Endodermal cell (in vitro differentiated cells): ENCODE results near the gene SUGCT. TPM values are rescaled to one million over a fixed set of nuclear protein-coding genes. Genes with fewer than 3 reads are reported as not detected.

ENCODE experiments used
- DNase-seq: peaks from one replicate; pipeline ENCODE4 v3.0.0-alpha.2; 2017
- H3K27ac ChIP-seq: 2 replicates; pipeline ENCODE4 v1.5.1; 2013; ENCODE audit warnings: mild to moderate bottlenecking, low read depth, low read length, moderate library complexity
- H3K27me3 ChIP-seq: 2 replicates; pipeline ENCODE4 v1.6.1; 2013; ENCODE audit warnings: mild to moderate bottlenecking, low read length, moderate library complexity; ENCODE audit not compliant: insufficient read depth, control insufficient read depth, poor library complexity, severe bottlenecking
- H3K36me3 ChIP-seq: 2 replicates; pipeline ENCODE4 v1.7.0; 2013; ENCODE audit warnings: mild to moderate bottlenecking, low read length, moderate library complexity; ENCODE audit not compliant: control insufficient read depth, insufficient read depth
- H3K4me1 ChIP-seq: one replicate; pipeline ENCODE4 v1.7.0; 2013; ENCODE audit warnings: low read length; ENCODE audit not compliant: control insufficient read depth, insufficient read depth
- H3K4me3 ChIP-seq: 2 replicates; pipeline ENCODE4 v1.5.1; 2013; ENCODE audit warnings: mild to moderate bottlenecking, low read length, moderate library complexity
- H3K9ac ChIP-seq: 2 replicates; pipeline ENCODE4 v1.6.1; 2013; ENCODE audit warnings: mild to moderate bottlenecking, low read length, moderate library complexity; ENCODE audit not compliant: poor library complexity, severe bottlenecking; ENCODE audit errors: extremely low read depth
- H3K9me3 ChIP-seq: 2 replicates; pipeline ENCODE4 v1.6.1; 2013; ENCODE audit warnings: mild to moderate bottlenecking, low read length, moderate library complexity; ENCODE audit not compliant: control insufficient read depth
- H3K27ac Mint-ChIP-seq: 2 replicates; pipeline ENCODE4 v1.8.0; 2020; ENCODE audit warnings: mixed read lengths
- H3K27me3 Mint-ChIP-seq: 2 replicates; pipeline ENCODE4 v1.8.0; 2021; ENCODE audit warnings: mild to moderate bottlenecking, mixed read lengths; ENCODE audit not compliant: insufficient read depth
- H3K36me3 Mint-ChIP-seq: 2 replicates; pipeline ENCODE4 v1.8.0; 2020; ENCODE audit warnings: low read depth, mixed read lengths
- H3K4me1 Mint-ChIP-seq: 2 replicates; pipeline ENCODE4 v1.8.0; 2020; ENCODE audit warnings: mixed read lengths
- H3K4me3 Mint-ChIP-seq: 2 replicates; pipeline ENCODE4 v1.8.0; 2020; ENCODE audit warnings: mild to moderate bottlenecking, moderate library complexity, mixed read lengths
- H3K9me3 Mint-ChIP-seq: 2 replicates; pipeline ENCODE4 v1.8.0; 2020; ENCODE audit warnings: mild to moderate bottlenecking, mixed read lengths
- CTCF ChIP-seq: fragments of 200-600 bp; sonication (generic); conservative IDR thresholded peaks from 2 replicates; pipeline ENCODE4 v1.5.0; 2021; ENCODE audit warnings: antibody characterized with exemption, mild to moderate bottlenecking
- WGBS, 2 experiments: methylation state at CpG; one replicate each; pipeline versions ENCODE4 v1.1.5 to v1.1.7; 2013; ENCODE audit warnings: missing lambda C conversion rate in 2 of 2, mixed read lengths in 1 of 2; ENCODE audit not compliant: insufficient coverage in 1 of 2, insufficient read length in 1 of 2; 5-methylcytosine and 5-hydroxymethylcytosine counted together
- total RNA-seq, 2 donors: library from RNA; stranded (reverse); fragmentation: NEBNext Ultra II Directional in 1 of 2; extraction: Animal tissue kit (Norgen Biotek cat#: 25700) in 1 of 2; gene quantifications; 2 replicates in 1 of 2; 3 replicates in 1 of 2; pipeline ENCODE4 v1.2.1, GENCODE V29; 2021

SUGCT gene
- total RNA-seq, 2 donors from 2014 or later, result 3.6 to 3.9 TPM

GRCh38 chr7:40432046-40432445 is 297.2 kb downstream of the SUGCT start:
- Histone ChIP-seq H3K27me3 (no peaks in the 10 kb centered on the region), H3K4me1 (no peaks in the 10 kb centered on the region), H3K36me3 (no peaks in the 10 kb centered on the region), H3K9me3 (peaks cover 5% of the 10 kb centered on the region), H3K4me3 (no peak overlapping the region), H3K27ac (no peak overlapping the region), H3K9ac (no peak overlapping the region)
- WGBS, 2 experiments, result 80 to 97% methylated on average over 1 to 2 of the region's 2 CpGs
- Mint-ChIP-seq H3K9me3 (peaks cover 10% of the 10 kb centered on the region), H3K27me3 (no peaks in the 10 kb centered on the region), H3K4me1 (no peaks in the 10 kb centered on the region), H3K27ac (no peak overlapping the region), H3K4me3 (no peak overlapping the region), H3K36me3 (no peaks in the 10 kb centered on the region)
- no peak for TF ChIP-seq CTCF
- DNase-seq, result no peak

GRCh38 chr7:40436710-40437109 is 301.9 kb downstream of the SUGCT start:
- peaks cover 18% of the 10 kb centered on the region for H3K9me3 Mint-ChIP-seq
- H3K27me3 Mint-ChIP-seq, result no peaks in the 10 kb centered on the region
- H3K27me3 ChIP-seq, result no peaks in the 10 kb centered on the region
- no peak for TF ChIP-seq CTCF
- H3K27ac Mint-ChIP-seq, result no peak overlapping the region
- H3K9ac ChIP-seq, result no peak overlapping the region
- H3K4me1 ChIP-seq, result no peaks in the 10 kb centered on the region
- no peak for DNase-seq
- no peak overlapping the region for H3K27ac ChIP-seq
- H3K36me3 ChIP-seq, result no peaks in the 10 kb centered on the region
- H3K4me3 ChIP-seq, result no peak overlapping the region
- H3K4me3 Mint-ChIP-seq, result no peak overlapping the region
- 100% methylated on average over 1 of the region's 1 CpG; no CpG with 5 or more reads in 1 of the 2 experiments for WGBS, 2 experiments
- H3K4me1 Mint-ChIP-seq, result no peaks in the 10 kb centered on the region
- peaks cover 2% of the 10 kb centered on the region for H3K36me3 Mint-ChIP-seq
- peaks cover 9% of the 10 kb centered on the region for H3K9me3 ChIP-seq

- 24% methylated on average over 1 of the region's 1 CpG; no CpG with 5 or more reads in 1 of the 2 experiments for WGBS, 2 experiments
- H3K36me3 Mint-ChIP-seq, result peaks cover 3% of the 10 kb centered on the region
- no peak overlapping the region for H3K4me3 Mint-ChIP-seq
- no peaks in the 10 kb centered on the region for H3K4me1 Mint-ChIP-seq
- no peak overlapping the region for H3K9ac ChIP-seq
- no peak overlapping the region for H3K27ac ChIP-seq
- DNase-seq, result no peak
- TF ChIP-seq CTCF, result no peak
- H3K27ac Mint-ChIP-seq, result no peak overlapping the region
- H3K9me3 ChIP-seq, result peaks cover 5% of the 10 kb centered on the region
- H3K27me3 Mint-ChIP-seq, result no peaks in the 10 kb centered on the region
- no peaks in the 10 kb centered on the region for H3K4me1 ChIP-seq
- no peaks in the 10 kb centered on the region for H3K36me3 ChIP-seq
- no peak overlapping the region for H3K4me3 ChIP-seq
- peaks cover 17% of the 10 kb centered on the region for H3K9me3 Mint-ChIP-seq
- no peaks in the 10 kb centered on the region for H3K27me3 ChIP-seq
Measured at GRCh38 chr7:40437498-40437897, 302.7 kb downstream of the SUGCT start.
